BJ (cell line): Measurements from ENCODE around the gene NKAIN2. TPM values are rescaled to one million over a fixed set of nuclear protein-coding genes. Genes with fewer than 3 reads are reported as not detected.

Experiments
- CTCF ChIA-PET: fragments of 350-600 bp; formaldehyde crosslinking; extraction: SDS; loops from one replicate; lab custom pipeline; 2021; ENCODE audit warnings: antibody characterized with exemption, inconsistent platforms; lab: Yijun Ruan, JAX
- POLR2A ChIA-PET: fragments of 300-600 bp; sonication (Branson Sonifier 250); formaldehyde crosslinking; extraction: SDS; loops from one replicate; lab custom pipeline; 2021; ENCODE audit warnings: antibody characterized with exemption; lab: Charles Lee
- DNase-seq: peaks from one replicate; pipeline ENCODE4 v3.0.0-alpha.2; 2011; ENCODE audit warnings: low read depth
- H3K27me3 ChIP-seq: 2 replicates; pipeline ENCODE4 v1.6.0; 2011; ENCODE audit warnings: low read length; ENCODE audit not compliant: control insufficient read depth, insufficient read depth
- H3K36me3 ChIP-seq: 2 replicates; pipeline ENCODE4 v1.5.1; 2011; ENCODE audit warnings: low read length; ENCODE audit not compliant: control insufficient read depth, insufficient read depth
- H3K4me3 ChIP-seq: 2 replicates; pipeline ENCODE4 v1.5.1; 2011; ENCODE audit warnings: low read depth, mild to moderate bottlenecking, control low read depth, low read length
- polyA plus RNA-seq: library from polyadenylated mRNA; depleted of rRNA; stranded (reverse); fragments of >200 nt; gene quantifications from 2 replicates; pipeline ENCODE4 v1.2.3, GENCODE V29; 2011
- TF ChIP-seq, protein P1 (sequence below): IDR thresholded peaks from 2 replicates; pipeline ENCODE4 v1.5.1; 2011; ENCODE audit warnings: low read depth, mild to moderate bottlenecking, control low read depth, inconsistent platforms, low read length, moderate library complexity; ENCODE audit not compliant: insufficient read depth

The NKAIN2 gene
- polyA plus RNA-seq, 1 experiment, result not detected

GRCh38 chr6:124496334-124496733 is 692.7 kb downstream of the NKAIN2 start:
- no peaks in the 10 kb centered on the region for H3K27me3 ChIP-seq
- POLR2A ChIA-PET, result no interaction called here
- CTCF ChIA-PET, result no interaction called here
- DNase-seq, result no peak
- TF ChIP-seq, protein P1, sequence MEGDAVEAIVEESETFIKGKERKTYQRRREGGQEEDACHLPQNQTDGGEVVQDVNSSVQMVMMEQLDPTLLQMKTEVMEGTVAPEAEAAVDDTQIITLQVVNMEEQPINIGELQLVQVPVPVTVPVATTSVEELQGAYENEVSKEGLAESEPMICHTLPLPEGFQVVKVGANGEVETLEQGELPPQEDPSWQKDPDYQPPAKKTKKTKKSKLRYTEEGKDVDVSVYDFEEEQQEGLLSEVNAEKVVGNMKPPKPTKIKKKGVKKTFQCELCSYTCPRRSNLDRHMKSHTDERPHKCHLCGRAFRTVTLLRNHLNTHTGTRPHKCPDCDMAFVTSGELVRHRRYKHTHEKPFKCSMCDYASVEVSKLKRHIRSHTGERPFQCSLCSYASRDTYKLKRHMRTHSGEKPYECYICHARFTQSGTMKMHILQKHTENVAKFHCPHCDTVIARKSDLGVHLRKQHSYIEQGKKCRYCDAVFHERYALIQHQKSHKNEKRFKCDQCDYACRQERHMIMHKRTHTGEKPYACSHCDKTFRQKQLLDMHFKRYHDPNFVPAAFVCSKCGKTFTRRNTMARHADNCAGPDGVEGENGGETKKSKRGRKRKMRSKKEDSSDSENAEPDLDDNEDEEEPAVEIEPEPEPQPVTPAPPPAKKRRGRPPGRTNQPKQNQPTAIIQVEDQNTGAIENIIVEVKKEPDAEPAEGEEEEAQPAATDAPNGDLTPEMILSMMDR, result no peak
- H3K36me3 ChIP-seq, result no peaks in the 10 kb centered on the region
- no peak overlapping the region for H3K4me3 ChIP-seq

GRCh38 chr6:124512431-124512830 is 708.8 kb downstream of the NKAIN2 start:
- H3K27me3 ChIP-seq, result no peaks in the 10 kb centered on the region
- TF ChIP-seq, protein P1, result no peak
- no peak for DNase-seq
- ChIA-PET CTCF (no interaction called here), POLR2A (no interaction called here)
- no peak overlapping the region for H3K4me3 ChIP-seq
- H3K36me3 ChIP-seq, result no peaks in the 10 kb centered on the region

- Histone ChIP-seq H3K4me3 (no peak overlapping the region), H3K27me3 (no peaks in the 10 kb centered on the region), H3K36me3 (no peaks in the 10 kb centered on the region)
- no peak for DNase-seq
- ChIA-PET POLR2A (no interaction called here), CTCF (no interaction called here)
- TF ChIP-seq, protein P1, result no peak
Measured at GRCh38 chr6:124517339-124517738, 713.7 kb downstream of the NKAIN2 start.

- POLR2A ChIA-PET, result no interaction called here
- DNase-seq, result no peak
- CTCF ChIA-PET, result no interaction called here
Measured at GRCh38 chr6:124520514-124520913, 716.8 kb downstream of the NKAIN2 start.

GRCh38 chr6:124522335-124522734 is 718.7 kb downstream of the NKAIN2 start:
- TF ChIP-seq, protein P1, result no peak
- Histone ChIP-seq H3K27me3 (no peaks in the 10 kb centered on the region), H3K36me3 (no peaks in the 10 kb centered on the region), H3K4me3 (no peak overlapping the region)
- CTCF ChIA-PET, result no interaction called here
- no peak for DNase-seq
- POLR2A ChIA-PET, result no interaction called here

More at GRCh38 chr6:124520514-124520913, 716.8 kb downstream of the NKAIN2 start:
- Histone ChIP-seq H3K4me3 (no peak overlapping the region), H3K36me3 (no peaks in the 10 kb centered on the region), H3K27me3 (no peaks in the 10 kb centered on the region)
- TF ChIP-seq, protein P1, result no peak
